ENCODE results near the gene ADAMTS20. TPM values are rescaled to one million over a fixed set of nuclear protein-coding genes. Genes with fewer than 3 reads are reported as not detected.

The ADAMTS20 gene
- total and polyA plus RNA-seq, 2 donors (not counting 3 experiments of a cell fraction or from before 2014, with no cell fraction given): not detected

DNA sequence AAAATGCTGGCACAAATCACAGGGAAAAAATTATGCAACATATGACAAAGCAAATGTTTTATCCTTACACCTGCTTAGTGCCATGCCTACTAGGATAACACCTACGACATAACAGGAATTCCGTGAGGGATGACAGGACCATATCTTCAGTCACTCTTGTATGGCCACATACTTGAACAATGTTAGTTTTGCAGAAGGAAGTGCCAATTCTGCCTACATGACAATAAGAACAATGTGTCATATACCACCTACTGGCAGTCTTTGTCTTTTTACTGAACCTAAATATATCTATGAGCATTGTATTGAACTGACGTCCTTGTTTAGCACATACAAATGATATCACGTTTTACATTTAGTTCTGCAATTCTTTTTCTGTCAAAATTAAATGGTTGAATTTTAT is 234.0 kb downstream of the ADAMTS20 start:
- Histone ChIP-seq H3K4me3 (replicated peaks in 1 of 3; ENCODE audit: insufficient read depth in 1 of 3, low read depth in 1 of 3, low read length in 3 of 3) (no peak overlapping the region), H3K4me1 (ENCODE audit: control insufficient read depth, extremely low read depth, insufficient read depth, low read length) (no peaks in the 10 kb centered on the region), H3K4me2 (ENCODE audit: insufficient read depth, low read length) (no peak overlapping the region), H3K79me2 (ENCODE audit: control insufficient read depth, insufficient read depth, low read length) (no peaks in the 10 kb centered on the region), H2AFZ (ENCODE audit: low read depth, low read length) (no peak overlapping the region), H3K36me3 (ENCODE audit: control insufficient read depth in 2 of 2, extremely low read depth in 1 of 2, insufficient read depth in 2 of 2, low read length in 2 of 2) (no peaks in the 10 kb centered on the region), H3K27ac (ENCODE audit: insufficient read depth, low read depth, low read length) (no peak overlapping the region), H4K20me1 (replicated peaks; ENCODE audit: control insufficient read depth, extremely low read depth, insufficient read depth, low read length) (no peaks in the 10 kb centered on the region), H3K9me3 (replicated peaks; ENCODE audit: control insufficient read depth, insufficient read depth, low read length) (no peaks in the 10 kb centered on the region), H3K9me1 (replicated peaks; ENCODE audit: control insufficient read depth, extremely low read depth, insufficient read depth, low read length) (no peaks in the 10 kb centered on the region), H3K27me3 (ENCODE audit: control insufficient read depth in 2 of 2, insufficient read depth in 2 of 2, low read length in 2 of 2) (no peaks in the 10 kb centered on the region), H3K9ac (replicated peaks; ENCODE audit: extremely low read depth, insufficient read depth, low read length) (no peak overlapping the region)
- intact Hi-C loops (cut with micrococcal nuclease) (no loop called here), dilution Hi-C loops (cut with MboI; ENCODE audit: extremely low pct_ligation_motif_present, low sequenced_read_pairs) (no loop called here)
- ChIA-PET POLR2A (no interaction called here), CTCF (interaction anchor here (1.1 kb wide), 1 partner anchor 21 kb away, joined by 3 read pairs; no protein-coding TSS in a partner anchor)
- BruUV-seq (replicated peaks): no TSS peak
- TF ChIP-seq MYC (IDR thresholded peaks at IDR 0.05; ENCODE audit: low read depth, low read length): no peak
- TF ChIP-seq, protein P1, sequence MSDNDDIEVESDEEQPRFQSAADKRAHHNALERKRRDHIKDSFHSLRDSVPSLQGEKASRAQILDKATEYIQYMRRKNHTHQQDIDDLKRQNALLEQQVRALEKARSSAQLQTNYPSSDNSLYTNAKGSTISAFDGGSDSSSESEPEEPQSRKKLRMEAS (IDR thresholded peaks at IDR 0.05; ENCODE audit: insufficient read depth, insufficient read length): no peak
- TF ChIP-seq EZH2 (IDR thresholded peaks at IDR 0.05; ENCODE audit: borderline replicate concordance, low read depth, low read length, severe bottlenecking): no peak
- TF ChIP-seq JUN (IDR thresholded peaks at IDR 0.05; ENCODE audit: borderline replicate concordance, insufficient read depth, insufficient read length, low read depth): no peak
- TF ChIP-seq GATA2 (IDR thresholded peaks at IDR 0.05; ENCODE audit: insufficient read depth, insufficient read length, low read depth, low read length): no peak
- TF ChIP-seq FOS (IDR thresholded peaks at IDR 0.05; ENCODE audit: borderline replicate concordance, insufficient read depth, low read length): no peak
- TF ChIP-seq, protein P2, sequence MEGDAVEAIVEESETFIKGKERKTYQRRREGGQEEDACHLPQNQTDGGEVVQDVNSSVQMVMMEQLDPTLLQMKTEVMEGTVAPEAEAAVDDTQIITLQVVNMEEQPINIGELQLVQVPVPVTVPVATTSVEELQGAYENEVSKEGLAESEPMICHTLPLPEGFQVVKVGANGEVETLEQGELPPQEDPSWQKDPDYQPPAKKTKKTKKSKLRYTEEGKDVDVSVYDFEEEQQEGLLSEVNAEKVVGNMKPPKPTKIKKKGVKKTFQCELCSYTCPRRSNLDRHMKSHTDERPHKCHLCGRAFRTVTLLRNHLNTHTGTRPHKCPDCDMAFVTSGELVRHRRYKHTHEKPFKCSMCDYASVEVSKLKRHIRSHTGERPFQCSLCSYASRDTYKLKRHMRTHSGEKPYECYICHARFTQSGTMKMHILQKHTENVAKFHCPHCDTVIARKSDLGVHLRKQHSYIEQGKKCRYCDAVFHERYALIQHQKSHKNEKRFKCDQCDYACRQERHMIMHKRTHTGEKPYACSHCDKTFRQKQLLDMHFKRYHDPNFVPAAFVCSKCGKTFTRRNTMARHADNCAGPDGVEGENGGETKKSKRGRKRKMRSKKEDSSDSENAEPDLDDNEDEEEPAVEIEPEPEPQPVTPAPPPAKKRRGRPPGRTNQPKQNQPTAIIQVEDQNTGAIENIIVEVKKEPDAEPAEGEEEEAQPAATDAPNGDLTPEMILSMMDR (IDR thresholded peaks at IDR 0.05; ENCODE audit: extremely low read depth in 1 of 2, insufficient read depth in 1 of 2, low read depth in 1 of 2, low read length in 2 of 2): no peak
- no peak for TF ChIP-seq POLR2AphosphoS5 (IDR thresholded peaks at IDR 0.05; ENCODE audit: insufficient read depth, low read depth, low read length)
- no peak for TF ChIP-seq POLR2A (IDR thresholded peaks at IDR 0.05; ENCODE audit: low read depth, low read length)
- FAIRE-seq (no peak), DNase-seq (ENCODE audit: low read depth, low spot score) (no peak)
